ENCODE data around the gene RET. TPM values are rescaled to one million over a fixed set of nuclear protein-coding genes. Genes with fewer than 3 reads are reported as not detected.

The RET gene
- total RNA-seq, 2 donors from 2014 or later, result 0.14 TPM; not detected in 1

DNA sequence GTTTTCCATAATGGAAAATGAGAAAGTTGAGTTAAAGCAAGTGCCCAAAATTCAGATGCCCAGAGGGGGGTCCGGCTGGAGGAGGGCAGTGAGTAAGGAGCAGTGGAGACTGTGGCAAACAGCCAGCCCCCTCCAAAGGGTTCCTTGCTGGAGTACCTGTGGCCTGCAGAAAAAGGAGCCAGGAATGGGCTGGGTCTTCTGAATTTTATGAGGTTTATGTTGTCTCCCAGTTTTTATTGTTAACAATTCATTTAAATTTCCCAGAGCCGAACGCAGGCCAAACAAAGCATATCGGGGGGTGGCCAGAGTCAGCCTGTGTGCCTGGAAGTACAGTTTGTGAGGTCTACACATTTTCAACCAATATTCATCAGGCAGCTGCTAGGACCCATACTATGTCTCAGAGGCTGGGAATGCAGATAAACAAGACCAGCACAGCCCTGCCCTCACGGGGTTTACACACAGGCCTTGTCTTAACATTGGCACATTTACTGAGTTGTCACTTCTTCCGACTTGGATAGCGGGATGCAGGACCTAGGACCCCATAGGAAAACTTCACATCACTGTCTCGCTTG, 48.5 kb downstream of the RET start:
- Histone ChIP-seq H3K4me3 (no peak overlapping the region), H3K36me3 (no peaks in the 10 kb centered on the region), H3K4me1 (ENCODE audit: control insufficient read depth in 1 of 2, low read depth in 2 of 2) (no peaks in the 10 kb centered on the region), H3K27ac (no peak overlapping the region), H3K27me3 (replicated peaks; ENCODE audit: insufficient read depth) (no peaks in the 10 kb centered on the region), H3K9me3 (no peaks in the 10 kb centered on the region)
- DNase-seq (ENCODE audit: low spot score) (no peak), ATAC-seq (ENCODE audit: insufficient number of reproducible peaks, low FRiP score, low read depth) (no peak)
- TF ChIP-seq, protein P1, sequence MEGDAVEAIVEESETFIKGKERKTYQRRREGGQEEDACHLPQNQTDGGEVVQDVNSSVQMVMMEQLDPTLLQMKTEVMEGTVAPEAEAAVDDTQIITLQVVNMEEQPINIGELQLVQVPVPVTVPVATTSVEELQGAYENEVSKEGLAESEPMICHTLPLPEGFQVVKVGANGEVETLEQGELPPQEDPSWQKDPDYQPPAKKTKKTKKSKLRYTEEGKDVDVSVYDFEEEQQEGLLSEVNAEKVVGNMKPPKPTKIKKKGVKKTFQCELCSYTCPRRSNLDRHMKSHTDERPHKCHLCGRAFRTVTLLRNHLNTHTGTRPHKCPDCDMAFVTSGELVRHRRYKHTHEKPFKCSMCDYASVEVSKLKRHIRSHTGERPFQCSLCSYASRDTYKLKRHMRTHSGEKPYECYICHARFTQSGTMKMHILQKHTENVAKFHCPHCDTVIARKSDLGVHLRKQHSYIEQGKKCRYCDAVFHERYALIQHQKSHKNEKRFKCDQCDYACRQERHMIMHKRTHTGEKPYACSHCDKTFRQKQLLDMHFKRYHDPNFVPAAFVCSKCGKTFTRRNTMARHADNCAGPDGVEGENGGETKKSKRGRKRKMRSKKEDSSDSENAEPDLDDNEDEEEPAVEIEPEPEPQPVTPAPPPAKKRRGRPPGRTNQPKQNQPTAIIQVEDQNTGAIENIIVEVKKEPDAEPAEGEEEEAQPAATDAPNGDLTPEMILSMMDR (IDR thresholded peaks at IDR 0.05), result no peak

DNA sequence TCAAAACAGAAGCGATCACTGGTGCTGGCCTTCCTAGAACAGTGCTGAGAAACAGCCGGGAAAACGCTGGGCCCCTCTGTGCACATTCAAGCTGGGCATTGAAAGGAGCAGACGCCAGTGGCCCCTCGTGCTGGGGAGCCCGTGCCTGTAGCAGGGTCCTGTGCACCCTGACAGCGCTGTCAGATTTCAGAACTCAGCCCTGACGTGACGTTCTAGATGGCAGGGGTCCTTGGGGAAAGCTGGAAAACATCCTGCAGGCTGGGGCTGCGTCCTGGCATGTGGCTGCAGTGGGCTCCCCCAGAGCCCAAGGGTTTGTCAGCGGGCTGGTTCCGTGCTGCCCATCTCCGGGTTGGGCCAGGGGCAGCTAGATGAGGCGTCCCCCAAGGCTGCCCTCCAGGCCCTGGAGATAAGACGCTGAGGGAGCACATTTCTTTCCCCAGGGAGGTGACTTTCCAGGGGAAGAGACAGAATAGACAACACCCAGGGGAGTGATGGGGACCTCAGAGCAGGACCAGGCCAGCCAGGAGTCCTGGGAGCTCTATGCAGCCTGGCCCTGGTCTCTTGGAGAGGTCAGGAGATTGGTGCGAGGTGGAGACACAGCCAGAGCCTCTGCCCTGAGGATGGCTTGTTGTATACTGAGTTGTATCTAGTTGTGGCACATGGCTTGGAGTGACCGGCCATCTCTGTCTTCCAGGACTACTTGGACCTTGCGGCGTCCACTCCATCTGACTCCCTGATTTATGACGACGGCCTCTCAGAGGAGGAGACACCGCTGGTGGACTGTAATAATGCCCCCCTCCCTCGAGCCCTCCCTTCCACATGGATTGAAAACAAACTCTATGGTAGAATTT, 49.2 kb downstream of the RET start:
- Histone ChIP-seq H3K9me3 (no peaks in the 10 kb centered on the region), H3K27me3 (replicated peaks; ENCODE audit: insufficient read depth) (no peaks in the 10 kb centered on the region), H3K27ac (no peak overlapping the region), H3K4me1 (ENCODE audit: control insufficient read depth in 1 of 2, low read depth in 2 of 2) (no peaks in the 10 kb centered on the region), H3K36me3 (no peaks in the 10 kb centered on the region), H3K4me3 (no peak overlapping the region)
- no peak for ATAC-seq (ENCODE audit: insufficient number of reproducible peaks, low FRiP score, low read depth)
- DNase-seq (ENCODE audit: low spot score), result no peak
- TF ChIP-seq, protein P1 (IDR thresholded peaks at IDR 0.05), result no peak

DNA sequence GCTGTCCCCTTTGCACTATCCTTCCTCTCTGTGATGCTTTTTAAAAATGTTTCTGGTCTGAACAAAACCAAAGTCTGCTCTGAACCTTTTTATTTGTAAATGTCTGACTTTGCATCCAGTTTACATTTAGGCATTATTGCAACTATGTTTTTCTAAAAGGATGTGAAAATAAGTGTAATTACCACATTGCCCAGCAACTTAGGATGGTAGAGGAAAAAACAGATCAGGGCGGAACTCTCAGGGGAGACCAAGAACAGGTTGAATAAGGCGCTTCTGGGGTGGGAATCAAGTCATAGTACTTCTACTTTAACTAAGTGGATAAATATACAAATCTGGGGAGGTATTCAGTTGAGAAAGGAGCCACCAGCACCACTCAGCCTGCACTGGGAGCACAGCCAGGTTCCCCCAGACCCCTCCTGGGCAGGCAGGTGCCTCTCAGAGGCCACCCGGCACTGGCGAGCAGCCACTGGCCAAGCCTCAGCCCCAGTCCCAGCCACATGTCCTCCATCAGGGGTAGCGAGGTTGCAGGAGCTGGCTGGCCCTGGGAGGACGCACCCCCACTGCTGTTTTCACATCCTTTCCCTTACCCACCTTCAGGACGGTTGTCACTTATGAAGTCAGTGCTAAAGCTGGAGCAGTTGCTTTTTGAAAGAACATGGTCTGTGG, 50.0 kb downstream of the RET start:
- ATAC-seq (ENCODE audit: insufficient number of reproducible peaks, low FRiP score, low read depth) (no peak), DNase-seq (ENCODE audit: low spot score) (no peak)
- Histone ChIP-seq H3K4me1 (ENCODE audit: control insufficient read depth in 1 of 2, low read depth in 2 of 2) (no peaks in the 10 kb centered on the region), H3K9me3 (no peaks in the 10 kb centered on the region), H3K4me3 (no peak overlapping the region), H3K27ac (no peak overlapping the region), H3K36me3 (no peaks in the 10 kb centered on the region), H3K27me3 (replicated peaks; ENCODE audit: insufficient read depth) (no peaks in the 10 kb centered on the region)
- TF ChIP-seq, protein P1 (IDR thresholded peaks at IDR 0.05), result no peak

DNA sequence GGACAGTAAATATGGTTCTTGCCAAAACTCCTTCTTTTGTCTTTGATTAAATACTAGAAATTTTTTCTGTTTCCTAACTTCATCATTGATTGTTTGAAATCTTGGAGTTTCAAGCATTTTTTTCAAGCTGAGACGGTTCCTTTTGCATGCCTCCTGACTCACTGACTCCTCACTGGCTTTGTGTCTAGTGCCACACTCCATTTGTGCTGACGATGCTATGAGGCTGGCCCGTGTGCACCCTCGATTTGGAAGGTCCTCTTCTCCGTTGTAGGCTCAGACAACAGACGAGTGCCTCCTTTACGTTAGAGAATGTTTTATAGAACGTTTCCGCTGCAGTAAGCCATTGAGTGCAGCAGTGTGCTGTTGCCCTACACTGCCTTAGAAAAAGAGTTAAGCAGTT, 50.6 kb downstream of the RET start:
- no peaks in the 10 kb centered on the region for H3K27me3 ChIP-seq (replicated peaks; ENCODE audit: insufficient read depth)
- no peaks in the 10 kb centered on the region for H3K9me3 ChIP-seq
- H3K4me3 ChIP-seq, result no peak overlapping the region
- TF ChIP-seq, protein P1 (IDR thresholded peaks at IDR 0.05), result no peak
- DNase-seq (ENCODE audit: low spot score) (no peak), ATAC-seq (ENCODE audit: insufficient number of reproducible peaks, low FRiP score, low read depth) (no peak)
- no peaks in the 10 kb centered on the region for H3K36me3 ChIP-seq
- H3K4me1 ChIP-seq (ENCODE audit: control insufficient read depth in 1 of 2, low read depth in 2 of 2), result no peaks in the 10 kb centered on the region
- no peak overlapping the region for H3K27ac ChIP-seq

DNA sequence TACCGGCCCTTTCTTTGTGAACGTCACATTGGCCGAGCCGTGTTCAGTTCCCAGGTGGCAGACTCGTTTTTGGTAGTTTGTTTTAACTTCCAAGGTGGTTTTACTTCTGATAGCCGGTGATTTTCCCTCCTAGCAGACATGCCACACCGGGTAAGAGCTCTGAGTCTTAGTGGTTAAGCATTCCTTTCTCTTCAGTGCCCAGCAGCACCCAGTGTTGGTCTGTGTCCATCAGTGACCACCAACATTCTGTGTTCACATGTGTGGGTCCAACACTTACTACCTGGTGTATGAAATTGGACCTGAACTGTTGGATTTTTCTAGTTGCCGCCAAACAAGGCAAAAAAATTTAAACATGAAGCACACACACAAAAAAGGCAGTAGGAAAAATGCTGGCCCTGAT, 51.5 kb downstream of the RET start:
- H3K36me3 ChIP-seq, result no peaks in the 10 kb centered on the region
- ATAC-seq (ENCODE audit: insufficient number of reproducible peaks, low FRiP score, low read depth), result no peak
- TF ChIP-seq, protein P1 (IDR thresholded peaks at IDR 0.05), result no peak

More for the DNA sequence above, 51.5 kb downstream of the RET start:
- no peaks in the 10 kb centered on the region for H3K4me1 ChIP-seq (ENCODE audit: control insufficient read depth in 1 of 2, low read depth in 2 of 2)
- no peaks in the 10 kb centered on the region for H3K27me3 ChIP-seq (replicated peaks; ENCODE audit: insufficient read depth)
- H3K4me3 ChIP-seq, result no peak overlapping the region
- H3K9me3 ChIP-seq, result no peaks in the 10 kb centered on the region
- H3K27ac ChIP-seq, result no peak overlapping the region
- DNase-seq (ENCODE audit: low spot score), result no peak

Data from thoracic aorta (tissue), 2 donors.